GM12878 (cell line): ENCODE data around the gene NOL8. TPM values are rescaled to one million over a fixed set of nuclear protein-coding genes. Genes with fewer than 3 reads are reported as not detected.

Source experiments
- ATAC-seq: fragments of 200-7000 bp; cut with Tn5 transposase; 3 replicates; pipeline ENCODE4 v1.9.1; 2020; ENCODE audit warnings: mild to moderate bottlenecking, moderate library complexity
- BruUV-seq: library from RNA; stranded (reverse); fragments of 400-500 nt; replicated peaks from 2 replicates; lab custom pipeline; 2021; lab: Mats Ljungman, UMichigan
- CTCF ChIA-PET: fragments of 300-600 bp; sonication (Branson Sonifier 250); formaldehyde crosslinking; extraction: SDS; loops from one replicate; lab custom pipeline; 2021; ENCODE audit warnings: inconsistent platforms; lab: Yijun Ruan, JAX
- POLR2A ChIA-PET: fragments of 350-600 bp; formaldehyde crosslinking; extraction: SDS; loops from one replicate; lab custom pipeline; 2021; ENCODE audit warnings: inconsistent platforms; lab: Charles Lee
- RAD21 ChIA-PET: fragments of 300-600 bp; sonication (Branson Sonifier 250); formaldehyde crosslinking; loops from one replicate; lab custom pipeline; 2023; ENCODE audit warnings: antibody characterized with exemption; ENCODE audit not compliant: unreplicated experiment; lab: Charles Lee
- SMC1A ChIA-PET: fragments of 300-600 bp; sonication (Branson Sonifier 250); formaldehyde crosslinking; loops from one replicate; lab custom pipeline; 2023; ENCODE audit not compliant: unreplicated experiment, uncharacterized antibody; lab: Charles Lee
- DNase-seq: peaks from one replicate; pipeline ENCODE4 v3.0.0-alpha.2; 2011; ENCODE audit warnings: low read depth, low spot score
- FAIRE-seq: peaks from 3 replicates; lab custom pipeline; 2011; peaks lifted over from hg19 to GRCh38; lab: Jason Lieb, UNC
- H2AFZ ChIP-seq: 2 replicates; pipeline ENCODE4 v1.6.0; 2011; ENCODE audit warnings: low read depth, low read length, control low read depth; ENCODE audit not compliant: control insufficient read depth
- H3K27ac ChIP-seq: 2 replicates; pipeline ENCODE4 v1.5.1; 2011; ENCODE audit warnings: control low read depth; ENCODE audit not compliant: control insufficient read depth, insufficient read depth
- H3K27me3 ChIP-seq, 2 experiments: replicated peaks in 1 of 2; 2 replicates each; pipeline versions ENCODE4 v1.6.0 to v1.6.1; 2011; ENCODE audit warnings: low read length in 1 of 2; ENCODE audit not compliant: control insufficient read depth in 2 of 2, insufficient read depth in 2 of 2
- H3K36me3 ChIP-seq, 2 experiments: 2 replicates each; pipeline ENCODE4 v1.5.1; 2011; ENCODE audit warnings: low read length in 1 of 2; ENCODE audit not compliant: control insufficient read depth in 2 of 2, insufficient read depth in 2 of 2
- H3K4me1 ChIP-seq: 2 replicates; pipeline ENCODE4 v1.6.1; 2011; ENCODE audit warnings: mild to moderate bottlenecking, low read length, moderate library complexity, mixed read lengths; ENCODE audit not compliant: control insufficient read depth, insufficient read depth
- H3K4me2 ChIP-seq: 2 replicates; pipeline ENCODE4 v1.6.0; 2011; ENCODE audit warnings: control low read depth; ENCODE audit not compliant: control insufficient read depth, insufficient read depth
- H3K4me3 ChIP-seq: fragments of 200-600 bp; sonication (generic); 2 replicates; pipeline ENCODE4 v1.5.1; 2016
- H3K79me2 ChIP-seq: 2 replicates; pipeline ENCODE4 v1.6.0; 2011; ENCODE audit warnings: low read length; ENCODE audit not compliant: control insufficient read depth, insufficient read depth
- H3K9ac ChIP-seq: 2 replicates; pipeline ENCODE4 v1.8.0; 2011; ENCODE audit warnings: low read length, control low read depth, mixed read lengths; ENCODE audit not compliant: control insufficient read depth, insufficient read depth
- H3K9me3 ChIP-seq: replicated peaks from 3 replicates; pipeline ENCODE4 v1.5.1; 2011; ENCODE audit warnings: mild to moderate bottlenecking, low read length; ENCODE audit not compliant: control insufficient read depth, insufficient read depth
- H4K20me1 ChIP-seq: 2 replicates; pipeline ENCODE4 v1.6.0; 2011; ENCODE audit not compliant: control insufficient read depth, insufficient read depth
- CBX5 ChIP-seq: sonication (generic); IDR thresholded peaks from 2 replicates; pipeline ENCODE4 v1.6.1; 2016; ENCODE audit warnings: low read depth, moderate library complexity, mild to moderate bottlenecking, inconsistent platforms
- CEBPB ChIP-seq, 2 experiments: fragments of 150-350 bp in 1 of 2; IDR thresholded peaks; 2 replicates each; pipeline ENCODE4 v1.6.1; 2012 to 2014; ENCODE audit warnings: low read depth in 2 of 2, low read length in 2 of 2, borderline replicate concordance in 1 of 2, inconsistent platforms in 1 of 2
- ETV6 ChIP-seq, 2 experiments: fragments of 450-650 bp in 1 of 2; IDR thresholded peaks in 1 of 2; conservative IDR thresholded peaks in 1 of 2; 2 replicates each; pipeline ENCODE4 v1.6.1; 2014; ENCODE audit warnings: antibody characterized with exemption in 1 of 2, borderline replicate concordance in 1 of 2, low read depth in 1 of 2, mild to moderate bottlenecking in 1 of 2, moderate library complexity in 1 of 2
- HSF1 ChIP-seq: fragments of 150-350 bp; IDR thresholded peaks from 2 replicates; pipeline ENCODE4 v1.6.1; 2014; ENCODE audit warnings: mild to moderate bottlenecking, low read depth, low read length
- IRF3 ChIP-seq: fragments of 450-650 bp; IDR thresholded peaks from 2 replicates; pipeline ENCODE4 v1.6.1; 2014; ENCODE audit warnings: mild to moderate bottlenecking
- KAT2A ChIP-seq: conservative IDR thresholded peaks from 2 replicates; pipeline ENCODE4 v1.6.1; 2011; ENCODE audit warnings: low read depth, low read length; ENCODE audit not compliant: control insufficient read depth
- NR2C2 ChIP-seq: IDR thresholded peaks from 2 replicates; pipeline ENCODE4 v1.6.1; 2011; ENCODE audit warnings: borderline replicate concordance, low read depth; ENCODE audit not compliant: control insufficient read depth, insufficient read length
- NRF1 ChIP-seq: conservative IDR thresholded peaks from 2 replicates; pipeline ENCODE4 v1.6.1; 2011; ENCODE audit warnings: mild to moderate bottlenecking, low read depth, low read length, improper control_type of control experiment
- POU2F2 ChIP-seq: IDR thresholded peaks from 3 replicates; pipeline ENCODE4 v1.6.1; 2011; ENCODE audit warnings: low read depth, mild to moderate bottlenecking, low read length, borderline replicate concordance
- RAD21 ChIP-seq: IDR thresholded peaks from 2 replicates; pipeline ENCODE4 v1.6.1; 2011; ENCODE audit warnings: mild to moderate bottlenecking, low read depth, low read length, moderate library complexity; ENCODE audit not compliant: insufficient read depth
- SIX5 ChIP-seq: IDR thresholded peaks from 2 replicates; pipeline ENCODE4 v1.6.1; 2011; ENCODE audit warnings: mild to moderate bottlenecking, low read depth, low read length, moderate library complexity; ENCODE audit not compliant: severe bottlenecking
- SMAD5 ChIP-seq: IDR thresholded peaks from 2 replicates; pipeline ENCODE4 v1.6.1; 2016; ENCODE audit warnings: antibody characterized with exemption, low read depth
- SUPT20H ChIP-seq: IDR thresholded peaks from 2 replicates; pipeline ENCODE4 v1.6.1; 2011; ENCODE audit warnings: low read depth, mild to moderate bottlenecking, low read length, moderate library complexity, borderline replicate concordance; ENCODE audit not compliant: control insufficient read depth
- TCF7 ChIP-seq: IDR thresholded peaks from 2 replicates; pipeline ENCODE4 v1.6.1; 2014; ENCODE audit warnings: antibody characterized with exemption, borderline replicate concordance
- USF2 ChIP-seq: IDR thresholded peaks from 2 replicates; pipeline ENCODE4 v1.6.1; 2011; ENCODE audit warnings: low read depth, low read length, improper control_type of control experiment, borderline replicate concordance
- YY1 ChIP-seq: IDR thresholded peaks from 2 replicates; pipeline ENCODE4 v1.6.1; 2011; ENCODE audit warnings: low read depth, mild to moderate bottlenecking, low read length
- ZBED1 ChIP-seq: IDR thresholded peaks from 2 replicates; pipeline ENCODE4 v1.6.1; 2016; ENCODE audit warnings: borderline replicate concordance
- ZNF384 ChIP-seq: IDR thresholded peaks from 2 replicates; pipeline ENCODE4 v1.6.1; 2012; ENCODE audit warnings: low read depth, mild to moderate bottlenecking, low read length, improper control_type of control experiment, borderline replicate concordance
- WGBS: methylation state at CpG from one replicate; pipeline ENCODE4 v1.1.6; 2016; ENCODE audit warnings: low lambda C conversion rate; ENCODE audit not compliant: insufficient replicate concordance, insufficient coverage; ENCODE audit errors: missing lambda C conversion rate; 5-methylcytosine and 5-hydroxymethylcytosine counted together
- in situ Hi-C: fragments of 300-500 bp; cut with MboI; formaldehyde crosslinking; loops from 9 replicates; pipeline ENCODE4 v1.14.3; 2018; ENCODE audit warnings: mixed read lengths
- intact Hi-C: fragments of 100-400 bp; cut with micrococcal nuclease; formaldehyde crosslinking; loops from one replicate; pipeline ENCODE4 v1.14.2; 2022; ENCODE audit not compliant: unreplicated experiment
- polyA plus RNA-seq, 11 experiments: library from polyadenylated mRNA; depleted of rRNA in 4 of 11; unstranded in 6 of 11; stranded (reverse) in 5 of 11; fragments of >200 nt; fragmentation: Nextera tagmentation in 4 of 11; fragmentation: Illumina TruSeq in 1 of 11; extraction: Ambion mirVana in 4 of 11; extraction: Trizol in 1 of 11; gene quantifications; 1 replicate in 1 of 11; 2 replicates in 10 of 11; pipeline versions ENCODE4 v1.2.1 to v1.2.3, GENCODE V29; 2011 to 2016; ENCODE audit warnings: inconsistent platforms in 2 of 11, missing spikeins in 2 of 11, low read depth in 1 of 11
- total RNA-seq, 4 experiments: library from RNA; depleted of rRNA in 3 of 4; stranded (reverse); fragments of >200 nt in 3 of 4; fragmentation: Illumina TruSeq in 1 of 4; extraction: Trizol in 1 of 4; gene quantifications; 2 replicates each; pipeline versions ENCODE4 v1.2.1 to v1.2.3, GENCODE V29; 2013 to 2021

Gene NOL8
- total and polyA plus RNA-seq, 10 of the 15 experiments (the other 5 are each of a cell fraction or from before 2014, with no cell fraction given), result 33.6 to 58.6 (median 49.2) TPM

- Histone ChIP-seq H3K27me3 (no peaks in the 10 kb centered on the region), H4K20me1 (no peaks in the 10 kb centered on the region), H3K9ac (no peak overlapping the region; the same call in 1 of the 2 replicates), H2AFZ (no peak overlapping the region), H3K4me3 (no peak overlapping the region), H3K9me3 (no peaks in the 10 kb centered on the region), H3K36me3 (peaks cover 0 to 23% of the 10 kb centered on the region in 2 experiments; a peak in 3 of 4 replicates), H3K79me2 (peaks cover 20% of the 10 kb centered on the region), H3K4me1 (peaks cover 11% of the 10 kb centered on the region), H3K4me2 (0 out of 2 replicates have a peak overlapping the region, but pooled peaks have one; percentile 30), H3K27ac (peak overlapping the region; percentile 15; the same call in 1 of the 2 replicates)
- intact Hi-C loops (no loop called here), in situ Hi-C loops (no loop called here)
- 79% methylated on average over 3 of the region's 3 CpGs for WGBS
- ChIA-PET SMC1A (interaction anchor here (1.7 kb wide), 1 partner anchor 7 kb away, joined by 5 read pairs; no protein-coding TSS in a partner anchor), POLR2A (no interaction called here), CTCF (no interaction called here), RAD21 (interaction anchor here (1.6 kb wide), 1 partner anchor 160 kb away, joined by 4 read pairs; no protein-coding TSS in a partner anchor)
- no TSS peak for BruUV-seq
- FAIRE-seq (no peak), DNase-seq (no peak), ATAC-seq (no peak)
- TF ChIP-seq YY1, result no peak
- no peak for TF ChIP-seq POU2F2
- TF ChIP-seq HSF1, result no peak
- no peak for TF ChIP-seq SUPT20H
- TF ChIP-seq CBX5, result no peak
- no peak for TF ChIP-seq IRF3
- TF ChIP-seq ZBED1, result no peak
- no peak for TF ChIP-seq ZNF384
- TF ChIP-seq KAT2A, result no peak
- no peak for TF ChIP-seq NR2C2
- no peak for TF ChIP-seq ETV6 (conservative IDR thresholded peaks at IDR 0.05 in 1 of 2, IDR thresholded peaks at IDR 0.05 in 1 of 2; ENCODE audit: borderline replicate concordance in 1 of 2, low read depth in 1 of 2)
- no peak for TF ChIP-seq USF2
- no peak for TF ChIP-seq NRF1
- no peak for TF ChIP-seq RAD21
- TF ChIP-seq SIX5, result no peak
- TF ChIP-seq SMAD5, result no peak
- no peak for TF ChIP-seq CEBPB (IDR thresholded peaks at IDR 0.05; ENCODE audit: borderline replicate concordance in 1 of 2, low read depth in 2 of 2, low read length in 2 of 2)
- TF ChIP-seq TCF7, result no peak
Observed at GRCh38 chr9:92298036-92298435, 27.1 kb downstream of the NOL8 start.
